ENCODE data around the gene MAGOH.

- TF ChIP-seq EZH2 (IDR thresholded peaks at IDR 0.05) (no peak), POLR2AphosphoS5 (IDR thresholded peaks at IDR 0.05; ENCODE audit: borderline replicate concordance, low read depth, low read length) (no peak)
Observed at GRCh38 chr1:53249706-53250105, 11.4 kb upstream of the MAGOH start.

Measured in SK-N-MC (cell line).